T-helper 2 cell (primary cell): Measurements from ENCODE around the gene CHD1L.
"Not testable (repeated sequence)": the region's sequence is repeated elsewhere in the genome, so short reads cannot be mapped to it uniquely, and the experiment has no call there.

ENCODE experiments used
- DNase-seq, 5 experiments: peaks; one replicate each; pipeline versions ENCODE4 v3.0.0 to v3.0.0-alpha.2; 2012 to 2022

The CHD1L gene

DNA sequence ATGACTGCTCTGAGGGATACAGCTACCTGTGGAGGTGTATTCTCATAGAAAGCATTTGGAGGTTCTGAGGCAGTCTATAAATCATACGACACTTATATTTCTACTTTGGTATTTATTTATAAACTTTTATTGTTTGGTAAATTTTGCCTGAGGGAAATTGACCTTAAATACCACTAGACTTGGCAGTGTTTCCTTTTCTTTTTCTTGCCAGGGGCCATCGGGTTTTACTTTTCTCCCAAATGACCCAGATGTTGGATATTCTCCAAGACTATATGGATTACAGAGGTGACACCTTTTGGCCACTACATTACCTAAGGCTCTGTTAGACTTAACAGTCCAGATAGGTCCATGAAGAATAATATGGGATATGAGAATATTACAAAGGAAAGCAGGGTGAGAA is 28.2 kb downstream of the CHD1L start:
- DNase-seq: no peak

DNA sequence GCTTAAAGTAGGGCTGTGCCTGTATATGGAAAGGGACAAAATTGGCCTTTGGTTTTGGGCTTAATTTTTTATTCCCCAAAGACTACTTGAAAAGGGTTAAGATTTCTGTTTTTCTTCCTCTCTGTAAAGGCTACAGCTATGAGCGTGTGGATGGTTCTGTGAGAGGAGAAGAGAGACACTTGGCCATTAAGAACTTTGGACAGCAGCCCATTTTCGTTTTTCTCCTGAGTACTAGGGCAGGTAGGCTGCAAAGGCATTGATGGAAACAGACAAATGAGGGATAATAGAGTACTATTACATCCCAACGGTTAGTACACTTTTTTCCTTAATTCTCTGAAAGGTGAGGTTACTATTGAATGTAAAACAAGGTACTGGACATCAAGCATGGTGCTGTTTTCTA is 29.6 kb downstream of the CHD1L start:
- DNase-seq: no peak

DNA sequence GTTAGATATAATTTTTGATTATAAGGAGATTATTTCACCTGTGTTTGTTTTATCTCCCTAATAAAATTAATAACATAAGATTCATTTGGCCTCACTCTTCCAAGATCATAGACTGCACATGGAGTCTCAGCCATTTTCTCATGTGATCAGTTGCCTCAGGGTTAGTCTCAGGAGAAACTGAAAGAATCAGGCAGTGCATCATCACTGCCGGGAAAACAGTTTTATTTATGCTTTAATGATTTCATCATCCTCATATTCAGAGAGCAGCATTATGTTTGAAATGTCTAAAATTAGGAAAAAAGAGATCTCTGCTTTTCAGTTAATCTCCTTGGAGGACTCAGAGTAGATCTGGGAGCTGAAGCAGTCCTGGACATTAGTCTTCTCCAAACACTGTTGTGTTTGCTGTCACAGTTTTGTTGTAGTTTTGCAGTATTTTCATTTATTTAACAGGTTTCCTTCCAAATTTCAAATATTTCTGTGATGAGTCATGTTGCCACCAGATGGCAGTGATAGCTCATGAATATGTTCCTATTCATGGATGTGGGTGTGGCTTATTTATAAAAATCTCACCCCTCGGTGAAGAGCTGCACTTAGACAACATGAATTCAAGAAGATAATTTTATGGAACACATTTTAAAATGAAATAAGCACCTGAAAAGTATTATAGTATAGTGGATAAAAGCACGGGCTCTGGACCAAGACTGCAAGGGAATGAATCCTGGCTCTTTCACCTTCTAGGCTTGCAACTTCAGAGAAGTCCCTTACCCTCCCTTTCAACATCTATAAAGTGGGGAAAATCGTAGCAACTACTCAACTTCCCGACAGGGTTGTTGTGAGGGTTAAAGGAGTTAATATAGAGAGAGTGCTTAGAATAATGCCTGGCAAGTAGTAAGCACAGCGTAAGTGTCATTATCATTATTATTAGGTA is 31.2 kb downstream of the CHD1L start:
- peak in 2 of 5 experiments; percentile 9 to 72 for DNase-seq

DNA sequence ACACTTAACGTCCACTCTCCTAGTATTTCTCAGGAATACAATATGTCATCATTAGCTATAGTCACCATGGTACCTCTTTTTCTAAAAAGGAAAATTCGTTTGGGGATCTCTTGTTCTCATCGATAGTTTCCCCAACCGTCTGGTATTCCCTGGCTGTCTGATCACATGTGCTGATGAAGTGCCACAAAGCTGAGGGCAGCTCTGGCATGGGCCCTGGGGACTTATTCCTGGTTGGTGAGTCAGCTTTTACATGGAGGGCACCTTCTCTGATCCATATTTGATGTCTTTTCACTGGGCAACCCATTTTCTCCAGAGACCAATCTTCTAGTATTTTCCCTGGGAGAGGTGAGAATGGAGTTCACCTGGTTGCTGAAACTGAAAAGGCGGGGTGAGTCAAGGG is 39.5 kb downstream of the CHD1L start:
- DNase-seq: no peak

DNA sequence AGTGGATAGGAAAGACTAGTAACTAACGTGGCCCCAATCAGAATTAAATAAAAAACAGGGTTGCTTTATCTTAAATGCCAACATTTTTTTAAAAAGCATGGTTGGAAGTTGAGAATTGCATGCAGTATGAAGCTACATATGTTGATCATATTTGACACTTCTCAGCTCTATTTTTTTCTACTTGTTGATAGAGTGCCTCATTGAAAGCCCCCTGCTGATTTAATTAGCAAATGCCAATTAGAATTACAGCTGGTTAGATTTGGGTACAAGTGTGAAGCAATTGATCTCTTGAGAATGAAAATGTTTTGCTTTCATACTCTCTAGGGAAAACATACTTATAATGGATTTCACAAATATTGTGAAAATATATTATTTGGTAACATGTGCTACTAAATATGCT is 40.5 kb downstream of the CHD1L start:
- DNase-seq: no peak

DNA sequence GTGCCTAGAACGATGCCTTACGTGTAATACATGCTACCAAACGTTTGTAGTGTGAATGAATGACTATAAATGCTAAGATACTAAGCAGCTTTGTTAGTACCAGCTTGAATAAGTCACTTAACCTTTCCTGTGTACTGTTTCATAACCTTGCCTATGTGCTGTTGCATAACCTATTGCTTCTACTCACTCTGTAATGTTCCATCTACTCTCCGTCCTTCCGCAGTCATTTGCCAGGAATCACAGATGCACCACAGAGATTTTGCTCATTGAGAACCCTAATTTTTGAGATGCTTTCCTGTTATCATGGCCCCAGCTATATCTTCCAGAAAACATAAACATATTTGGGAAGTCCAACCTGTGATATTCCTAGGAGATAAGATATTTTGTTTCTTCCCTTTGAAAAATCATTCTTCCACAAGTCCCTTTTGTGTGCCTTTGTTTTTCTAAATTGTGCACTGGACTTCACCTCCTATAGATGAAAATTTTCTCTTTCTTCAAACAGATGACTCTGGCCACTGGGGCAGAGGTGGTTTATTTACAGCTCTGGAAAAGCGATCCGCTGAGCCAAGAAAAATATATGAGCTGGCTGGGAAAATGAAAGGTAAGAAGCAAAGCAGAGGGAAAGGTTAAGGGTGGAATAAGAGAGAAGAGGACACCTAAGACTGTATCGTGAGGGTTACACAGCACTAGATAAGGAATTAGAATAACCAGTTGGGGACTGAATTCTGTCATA is 44.8 kb downstream of the CHD1L start:
- no peak for DNase-seq

DNA sequence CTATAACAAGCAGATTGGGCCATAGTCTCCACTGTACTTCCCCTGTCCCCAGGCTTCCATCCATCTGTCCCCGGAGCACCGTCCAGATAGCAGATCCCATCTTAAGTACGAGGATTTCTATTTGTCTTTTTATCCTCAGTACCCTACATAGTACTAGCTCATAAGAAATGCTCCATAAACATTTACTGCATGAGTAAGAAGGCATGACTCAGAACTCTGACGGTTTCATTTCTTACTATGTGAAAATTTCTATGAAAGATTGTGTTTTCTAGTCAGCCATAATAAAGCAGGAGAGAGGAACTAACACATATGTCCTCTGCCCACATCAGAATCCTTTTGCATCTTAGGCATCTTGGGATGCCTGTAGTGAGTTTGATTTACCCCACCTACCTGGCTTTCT is 49.5 kb downstream of the CHD1L start:
- DNase-seq: no peak

DNA sequence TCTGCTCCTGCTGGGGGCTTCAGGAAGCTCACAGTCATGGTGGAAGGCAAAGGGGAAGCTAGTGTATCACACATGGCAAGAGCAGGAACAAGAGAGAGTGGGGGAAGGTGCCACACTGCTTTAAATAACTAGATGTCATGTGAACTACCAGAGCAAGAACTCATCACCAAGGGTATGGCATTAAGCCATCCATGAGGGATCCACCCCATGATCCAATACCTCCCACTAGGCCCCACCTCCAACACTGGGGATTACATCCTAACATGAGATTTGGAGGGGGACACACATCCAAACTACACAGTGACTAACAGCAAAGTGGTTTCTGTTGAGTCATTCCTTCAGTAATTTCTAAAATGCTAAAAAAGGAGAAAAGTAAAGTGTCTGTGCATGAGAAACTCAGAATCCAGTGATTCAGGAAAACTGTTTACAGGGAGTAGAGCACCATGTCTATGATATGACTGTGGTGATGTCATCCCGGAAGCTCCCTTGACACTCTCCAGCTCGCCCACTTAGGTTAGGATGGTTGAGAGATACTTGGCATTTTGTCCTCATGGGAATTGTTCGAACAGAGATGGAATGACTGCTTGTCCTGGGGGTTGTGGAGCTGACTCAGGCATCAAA is 50.3 kb downstream of the CHD1L start:
- DNase-seq: no peak

DNA sequence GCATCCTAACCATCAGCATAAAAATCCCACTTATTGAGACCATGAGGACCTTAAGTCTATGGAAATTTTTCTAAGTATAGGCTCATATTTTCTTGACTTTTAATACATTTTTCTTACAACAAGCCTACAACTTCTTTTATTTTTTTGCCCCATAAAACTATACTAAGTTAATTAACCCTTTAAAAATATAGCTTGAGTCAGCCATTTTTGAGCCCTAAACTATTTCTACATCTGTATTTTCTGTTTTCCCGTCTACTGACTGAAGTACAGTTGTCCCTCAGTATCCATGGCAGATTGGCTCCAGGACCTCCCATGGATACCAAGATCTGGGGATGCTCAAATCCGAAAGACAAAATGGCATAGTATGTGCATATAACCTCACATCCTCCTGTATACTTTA is 55.0 kb downstream of the CHD1L start:
- DNase-seq: no peak

DNA sequence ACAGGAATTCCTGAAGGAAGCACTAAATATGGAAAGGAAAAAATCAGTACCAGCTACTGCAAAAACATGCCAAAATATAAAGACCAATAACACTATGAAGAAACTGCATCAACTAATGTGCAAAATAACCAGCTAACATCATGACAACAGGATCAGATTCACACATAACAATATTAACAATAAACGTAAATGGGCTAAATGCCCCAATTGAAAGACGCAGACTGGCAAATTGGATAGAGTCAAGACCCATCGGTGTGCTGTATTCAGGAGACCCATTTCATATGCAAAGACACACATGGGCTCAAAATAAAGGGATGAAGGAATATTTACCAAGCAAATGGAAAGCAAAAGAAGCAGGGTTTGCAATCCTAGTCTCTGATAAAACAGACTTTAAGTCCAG is 63.3 kb downstream of the CHD1L start:
- DNase-seq: not testable (repeated sequence)

DNA sequence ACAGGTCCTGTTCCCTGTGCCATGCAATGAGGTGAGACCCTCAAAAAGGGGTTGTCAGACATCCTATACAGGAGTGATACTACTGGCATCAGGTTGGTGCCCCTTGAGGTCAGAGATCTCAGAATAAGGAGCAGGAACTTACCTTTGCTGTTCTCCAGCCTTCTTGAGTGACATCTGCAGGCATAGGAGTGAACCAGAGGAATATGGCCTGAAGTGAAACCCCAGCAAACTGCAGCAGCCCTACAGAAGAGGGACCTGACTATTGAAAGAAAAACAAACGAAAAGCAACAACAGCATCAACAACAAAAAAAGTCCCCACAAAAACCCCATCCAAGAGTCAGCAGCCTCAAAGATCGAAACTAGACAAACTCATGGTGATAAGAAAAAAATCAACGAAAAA is 74.5 kb downstream of the CHD1L start:
- DNase-seq: no peak

DNA sequence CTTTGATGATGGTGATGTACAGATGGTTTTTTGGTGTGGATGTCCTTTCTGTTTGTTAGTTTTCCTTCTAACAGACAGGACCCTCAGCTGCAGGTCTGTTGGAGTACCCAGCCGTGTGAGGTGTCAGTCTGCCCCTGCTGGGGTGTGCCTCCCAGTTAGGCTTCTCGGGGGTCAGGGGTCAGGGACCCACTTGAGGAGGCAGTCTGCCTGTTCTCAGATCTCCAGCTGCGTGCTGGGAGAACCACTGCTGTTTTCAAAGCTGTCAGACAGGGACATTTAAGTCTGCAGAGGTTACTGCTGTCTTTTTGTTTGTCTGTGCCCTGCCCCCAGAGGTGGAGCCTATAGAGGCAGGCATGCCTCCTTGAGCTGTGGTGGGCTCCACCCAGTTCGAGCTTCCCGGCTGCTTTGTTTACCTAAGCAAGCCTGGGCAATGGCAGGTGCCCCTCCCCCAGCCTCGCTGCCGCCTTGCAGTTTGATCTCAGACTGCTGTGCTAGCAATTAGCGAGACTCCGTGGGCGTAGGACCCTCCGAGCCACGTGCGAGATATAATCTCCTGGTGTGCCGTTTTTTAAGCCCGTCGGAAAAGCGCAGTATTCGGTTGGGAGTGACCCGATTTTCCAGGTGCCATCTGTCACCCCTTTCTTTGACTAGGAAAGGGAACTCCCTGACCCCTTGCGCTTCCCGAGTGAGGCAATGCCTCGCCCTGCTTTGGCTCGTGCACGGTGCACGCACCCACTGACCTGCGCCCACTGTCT is 84.6 kb downstream of the CHD1L start:
- not testable (repeated sequence) for DNase-seq

DNA sequence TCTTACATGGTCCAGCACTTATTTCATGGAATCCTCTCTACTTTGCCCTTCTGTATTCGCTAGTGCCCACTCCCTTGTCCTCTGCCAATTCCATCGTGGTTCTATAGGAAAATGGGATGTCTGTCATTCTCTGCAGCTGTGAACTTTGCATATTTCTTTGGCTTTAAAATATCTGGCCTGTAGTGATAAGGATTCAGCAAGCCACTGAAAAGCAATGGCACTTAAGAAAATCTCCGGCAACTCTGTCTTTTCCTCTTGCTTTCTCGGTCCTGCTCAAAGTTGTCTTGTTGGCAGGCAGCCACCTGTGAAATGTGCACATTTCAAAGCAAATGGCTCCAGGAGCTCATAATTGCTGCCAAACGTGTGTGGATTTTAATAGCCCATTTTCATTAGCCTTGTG is 91.8 kb downstream of the CHD1L start:
- DNase-seq: no peak

DNA sequence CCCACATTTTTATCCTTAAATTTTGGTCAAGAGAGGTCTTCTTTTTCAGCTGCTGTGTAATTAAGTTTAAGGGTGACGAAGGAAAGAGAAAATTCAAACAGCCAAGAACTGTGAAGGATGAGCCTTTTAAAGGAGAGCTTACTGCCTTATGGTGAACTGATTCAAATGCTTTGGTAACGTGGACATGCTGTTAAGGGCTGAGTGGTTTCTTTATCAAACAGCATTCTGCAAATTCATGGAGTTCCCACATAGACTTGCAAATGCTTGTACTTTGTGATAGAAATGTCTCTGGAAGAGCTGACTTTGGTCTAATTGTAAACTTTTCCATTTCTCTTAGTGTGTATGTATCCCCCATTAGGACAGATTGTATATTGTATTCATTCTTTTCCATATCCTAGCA is 93.8 kb downstream of the CHD1L start:
- no peak for DNase-seq

DNA sequence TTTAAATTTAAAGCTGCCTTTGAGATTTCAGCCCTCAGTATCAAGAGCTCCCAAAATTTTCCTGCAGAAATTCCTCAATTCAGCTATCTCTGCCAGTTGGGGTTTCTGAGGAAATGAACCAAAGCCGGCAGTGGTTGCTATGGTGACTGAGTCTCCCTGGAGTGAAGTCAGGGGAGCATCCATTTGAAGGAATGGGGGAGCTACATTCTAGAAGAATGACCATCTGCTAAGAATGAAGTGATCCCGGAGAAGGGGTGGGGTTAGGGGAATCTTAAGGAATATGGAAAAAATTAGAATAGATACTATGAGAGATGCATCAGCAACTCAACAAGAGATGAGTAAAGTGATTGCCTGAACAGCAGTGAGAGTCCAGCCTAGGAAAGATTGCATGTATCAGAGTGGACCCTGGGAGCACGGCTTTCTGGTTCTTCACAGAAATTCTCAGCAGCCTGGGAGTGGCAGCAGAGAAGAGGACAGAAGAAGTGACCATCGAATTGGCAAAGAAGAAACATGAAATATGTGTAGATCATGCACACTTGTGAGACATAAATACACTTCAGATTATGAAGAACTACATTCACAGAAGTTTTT is 94.7 kb downstream of the CHD1L start:
- no peak for DNase-seq

DNA sequence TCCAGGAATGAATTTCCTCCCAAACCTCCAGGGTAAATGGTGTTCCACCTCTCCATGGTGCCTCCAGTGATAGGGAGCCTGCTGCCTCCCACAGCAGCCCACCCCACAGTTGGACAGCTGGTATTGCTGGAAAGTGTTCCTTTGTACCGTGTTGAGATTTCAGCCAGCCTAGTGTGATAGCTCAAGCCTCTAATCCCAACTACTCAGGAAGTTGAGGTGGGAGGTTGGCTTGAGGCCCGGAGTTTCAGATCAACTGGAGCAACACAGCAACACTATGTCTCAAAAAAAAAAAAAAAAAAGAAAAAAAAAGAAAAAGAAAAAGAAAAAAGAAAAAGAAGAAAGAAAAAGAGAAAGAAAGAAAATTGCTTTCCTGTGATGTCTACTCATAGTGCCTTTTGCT is 96.1 kb downstream of the CHD1L start:
- DNase-seq: no peak

DNA sequence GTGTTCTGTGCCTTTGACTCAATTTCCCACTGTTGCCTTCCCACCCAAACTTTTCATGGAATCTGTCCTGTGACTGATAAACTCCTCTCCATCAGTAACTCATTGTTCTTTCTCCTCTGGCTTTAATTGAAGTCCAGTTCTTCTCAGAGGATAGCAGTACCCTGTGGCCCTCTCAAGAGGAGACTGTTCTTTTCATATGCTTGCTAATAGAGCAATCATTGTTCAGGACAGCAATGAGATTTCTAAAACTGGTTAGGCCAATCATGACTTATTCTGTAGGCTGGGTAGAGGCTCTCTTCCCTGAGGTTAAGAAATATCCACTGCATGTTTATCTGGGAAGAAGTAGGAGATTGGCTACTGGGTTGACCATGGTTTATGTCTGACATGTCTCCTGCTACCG is 98.8 kb downstream of the CHD1L start:
- DNase-seq: no peak
